ENCODE data around the gene P3H4. TPM values are rescaled to one million over a fixed set of nuclear protein-coding genes. Genes with fewer than 3 reads are reported as not detected.

The P3H4 gene
- total RNA-seq, 1 experiment from 2014 or later = 24.0 TPM

DNA sequence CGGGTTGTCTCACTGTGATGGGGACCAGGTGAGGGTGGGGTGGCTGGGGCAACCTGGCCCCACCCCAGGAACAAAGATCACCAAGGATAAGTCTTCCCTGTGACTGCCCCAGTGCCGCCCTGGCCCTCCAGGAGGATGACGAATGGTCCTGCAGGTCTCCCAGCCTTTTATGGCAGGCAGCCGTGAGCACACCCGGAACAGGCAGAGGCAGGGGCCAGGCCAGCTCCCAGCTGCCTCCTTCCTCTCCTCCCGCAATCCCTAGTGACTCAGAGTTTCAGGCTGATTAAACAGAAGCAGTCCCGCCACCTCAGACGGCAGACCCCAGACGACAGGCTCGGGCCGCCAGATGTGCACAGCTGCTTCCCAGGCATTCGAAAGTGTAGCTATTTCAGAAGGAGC lies 38.6 kb downstream of the P3H4 start:
- Histone ChIP-seq H3K14ac (ENCODE audit: insufficient read depth, low read length) (no peak overlapping the region), H3K23me2 (ENCODE audit: insufficient read length, low read depth, low read length, poor library complexity, severe bottlenecking) (no peaks in the 10 kb centered on the region), H3K27me3 (ENCODE audit: insufficient read depth, low read length) (no peaks in the 10 kb centered on the region), H3K4ac (ENCODE audit: low read depth, low read length) (no peak overlapping the region), H2BK5ac (ENCODE audit: insufficient read length, low read length) (no peak overlapping the region), H3T11ph (ENCODE audit: low read length) (no peak overlapping the region), H4K8ac (replicated peaks; ENCODE audit: insufficient read length, low read depth, low read length) (no peak overlapping the region), H3K56ac (ENCODE audit: insufficient read length, low read depth, low read length) (no peak overlapping the region), H3K79me1 (ENCODE audit: insufficient read depth, low read depth, low read length, poor library complexity, severe bottlenecking) (no peaks in the 10 kb centered on the region), H4K5ac (ENCODE audit: insufficient read length, low read depth, low read length) (no peak overlapping the region), H2BK15ac (ENCODE audit: low read depth, low read length) (no peak overlapping the region), H3K9me3 (ENCODE audit: control insufficient read depth, low read depth, low read length) (no peaks in the 10 kb centered on the region), H3K4me1 (ENCODE audit: insufficient read depth, low read length) (peaks cover 7% of the 10 kb centered on the region; the same call in 1 of the 2 replicates), H4K20me1 (ENCODE audit: control insufficient read depth, insufficient read depth, insufficient read length) (no peaks in the 10 kb centered on the region), H3K79me2 (ENCODE audit: insufficient read depth, low read length) (no peaks in the 10 kb centered on the region; the same call in 1 of the 2 replicates), H2BK20ac (ENCODE audit: low read depth, low read length, poor library complexity, severe bottlenecking) (no peak overlapping the region), H2AFZ (ENCODE audit: low read length) (no peak overlapping the region), H4K91ac (ENCODE audit: insufficient read length, low read depth, low read length) (no peak overlapping the region), H3K23ac (ENCODE audit: insufficient read length, low read depth, low read length) (no peak overlapping the region), H3K4me2 (ENCODE audit: insufficient read depth, insufficient read length, low read length) (no peak overlapping the region), H3K27ac (ENCODE audit: insufficient read length, low read depth, low read length) (no peak overlapping the region), H2BK12ac (ENCODE audit: insufficient read length, low read depth, low read length) (no peak overlapping the region), H3K9ac (ENCODE audit: extremely low read depth, insufficient read length, low read length) (no peak overlapping the region), H2AK5ac (ENCODE audit: insufficient read length, low read length) (no peak overlapping the region), H2BK120ac (ENCODE audit: low read depth, low read length, poor library complexity, severe bottlenecking) (no peak overlapping the region), H3K18ac (ENCODE audit: insufficient read length, low read depth, low read length) (no peak overlapping the region)
- DNase-seq = peak; percentile 80
- peak overlapping the region; percentile 70 to 92 (median 88); a peak in 6 of 7 replicates for H3K27ac Mint-ChIP-seq
- peaks cover 53 to 61% of the 10 kb centered on the region in 2 experiments for H3K4me1 Mint-ChIP-seq
- peaks cover 13 to 37% (median 36%) of the 10 kb centered on the region in 3 experiments for H3K36me3 Mint-ChIP-seq (ENCODE audit: insufficient read depth in 1 of 3, low read depth in 3 of 3)
- no peak overlapping the region for H3K4me3 Mint-ChIP-seq
- no peaks in the 10 kb centered on the region for H3K27me3 Mint-ChIP-seq (ENCODE audit: low read depth)
- WGBS (ENCODE audit: extremely low coverage, insufficient read length, low lambda C conversion rate) = no CpG with 5 or more reads among the region's 12 CpGs
- H3K9me3 Mint-ChIP-seq = no peaks in the 10 kb centered on the region
- TF ChIP-seq CTCF (conservative IDR thresholded peaks at IDR 0.05) = no peak

Data from H9 (cell line).